ENCODE results near the gene RABL2A. TPM values are rescaled to one million over a fixed set of nuclear protein-coding genes. Genes with fewer than 3 reads are reported as not detected.
"Not testable (repeated sequence)": the region's sequence is repeated elsewhere in the genome, so short reads cannot be mapped to it uniquely, and the experiment has no call there.

Gene RABL2A
- total and polyA plus RNA-seq, 8 donors, result 15.7 to 68.0 (median 53.4) TPM

- H3K27ac ChIP-seq; H3K27me3 ChIP-seq; H3K4me3 ChIP-seq; H3K36me3 ChIP-seq; ATAC-seq; H3K4me1 ChIP-seq; DNase-seq; H3K9me3 ChIP-seq; intact Hi-C loops (cut with DNase I): not testable (repeated sequence)
Observed at GRCh38 chr2:113652599-113652998, 25.5 kb downstream of the RABL2A start.

DNA sequence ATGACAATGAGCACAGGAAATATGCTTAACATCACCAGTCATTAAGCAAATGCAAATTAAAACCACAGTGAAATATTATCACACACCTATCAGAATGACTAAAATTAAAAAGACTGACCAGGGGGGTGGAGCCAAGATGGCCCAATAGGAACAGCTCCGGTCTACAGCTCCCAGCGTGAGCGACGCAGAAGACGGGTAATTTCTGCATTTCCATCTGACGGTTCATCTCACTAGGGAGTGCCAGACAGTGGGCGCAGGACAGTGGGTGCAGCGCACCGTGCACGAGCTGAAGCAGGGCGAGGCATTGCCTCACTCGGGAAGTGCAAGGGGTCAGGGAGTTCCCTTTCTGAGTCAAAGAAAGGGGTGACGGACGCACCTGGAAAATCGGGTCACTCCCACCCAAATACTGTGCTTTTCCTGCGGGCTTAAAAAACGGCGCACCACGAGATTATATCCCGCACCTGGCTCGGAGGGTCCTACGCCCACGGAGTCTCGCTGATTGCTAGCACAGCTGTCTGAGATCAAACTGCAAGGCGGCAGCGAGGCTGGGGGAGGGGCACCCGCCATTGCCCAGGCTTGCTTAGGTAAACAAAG, 29.1 kb downstream of the RABL2A start:
- H3K36me3 ChIP-seq; intact Hi-C loops (cut with DNase I); H3K9me3 ChIP-seq; H3K27ac ChIP-seq; DNase-seq; H3K4me1 ChIP-seq; H3K4me3 ChIP-seq; H3K27me3 ChIP-seq; ATAC-seq: not testable (repeated sequence)

GRCh38 chr2:113657735-113658134, 30.7 kb downstream of the RABL2A start:
- intact Hi-C loops (cut with DNase I); H3K9me3 ChIP-seq; H3K27me3 ChIP-seq; H3K4me3 ChIP-seq; H3K4me1 ChIP-seq; H3K27ac ChIP-seq; ATAC-seq; H3K36me3 ChIP-seq: not testable (repeated sequence)
- DNase-seq, result peak in 1 of 4 donors; percentile 53

- intact Hi-C loops (cut with DNase I), result not testable (repeated sequence)
Observed at GRCh38 chr2:113663285-113664060, 36.4 kb downstream of the RABL2A start.

DNA sequence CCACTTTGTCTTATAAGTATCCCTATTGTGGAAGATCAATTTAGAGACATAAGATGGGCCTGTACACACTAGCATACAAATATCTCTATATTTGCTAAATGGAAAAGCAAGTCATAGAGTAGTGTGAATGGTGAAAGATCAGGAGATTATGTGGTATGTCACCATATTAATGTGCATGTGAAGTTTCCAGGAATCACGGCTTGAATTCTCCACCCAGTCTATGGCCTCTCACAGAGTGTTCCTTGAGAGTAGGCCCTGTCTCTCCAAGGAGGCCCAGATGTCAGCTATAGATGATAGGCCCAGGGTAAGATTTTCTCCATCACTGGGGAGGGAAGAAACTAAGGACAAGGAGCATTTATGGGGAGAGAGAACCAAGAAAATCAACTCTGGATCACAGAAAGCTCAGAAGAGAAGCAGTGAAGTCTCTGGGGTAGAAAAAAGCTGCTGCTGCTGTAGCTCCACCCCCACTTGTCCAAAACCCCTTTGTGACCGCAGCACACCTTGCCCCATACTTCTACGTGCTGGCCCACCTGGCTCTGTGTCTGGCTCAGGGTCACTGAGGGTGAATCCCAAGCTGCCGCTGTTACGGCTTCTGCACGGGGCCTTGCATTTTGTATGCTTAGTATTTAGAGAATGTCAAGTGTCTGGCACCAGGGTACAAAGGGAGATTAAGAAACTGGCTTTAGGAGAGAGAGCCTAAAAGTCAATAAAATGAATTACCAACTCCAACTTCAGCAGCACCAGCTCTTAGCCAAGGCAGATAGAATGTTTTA, 37.9 kb downstream of the RABL2A start:
- H3K27ac ChIP-seq; H3K36me3 ChIP-seq; H3K4me3 ChIP-seq; intact Hi-C loops (cut with DNase I); H3K27me3 ChIP-seq; H3K4me1 ChIP-seq; H3K9me3 ChIP-seq: not testable (repeated sequence)
- DNase-seq (peak in 2 of 4 donors; percentile 10 to 51), ATAC-seq (peak; percentile 93)

More at GRCh38 chr2:113663285-113664060, 36.4 kb downstream of the RABL2A start:
- H3K27me3 ChIP-seq, DNase-seq, H3K9me3 ChIP-seq, H3K27ac ChIP-seq, H3K36me3 ChIP-seq, ATAC-seq, H3K4me1 ChIP-seq, H3K4me3 ChIP-seq: not testable (repeated sequence)

GRCh38 chr2:113669013-113669412, 41.9 kb downstream of the RABL2A start:
- intact Hi-C loops (cut with DNase I); H3K9me3 ChIP-seq; H3K27me3 ChIP-seq; H3K4me1 ChIP-seq; H3K36me3 ChIP-seq; ATAC-seq; H3K27ac ChIP-seq; H3K4me3 ChIP-seq: not testable (repeated sequence)
- peak in 1 of 4 donors; percentile 65 for DNase-seq

DNA sequence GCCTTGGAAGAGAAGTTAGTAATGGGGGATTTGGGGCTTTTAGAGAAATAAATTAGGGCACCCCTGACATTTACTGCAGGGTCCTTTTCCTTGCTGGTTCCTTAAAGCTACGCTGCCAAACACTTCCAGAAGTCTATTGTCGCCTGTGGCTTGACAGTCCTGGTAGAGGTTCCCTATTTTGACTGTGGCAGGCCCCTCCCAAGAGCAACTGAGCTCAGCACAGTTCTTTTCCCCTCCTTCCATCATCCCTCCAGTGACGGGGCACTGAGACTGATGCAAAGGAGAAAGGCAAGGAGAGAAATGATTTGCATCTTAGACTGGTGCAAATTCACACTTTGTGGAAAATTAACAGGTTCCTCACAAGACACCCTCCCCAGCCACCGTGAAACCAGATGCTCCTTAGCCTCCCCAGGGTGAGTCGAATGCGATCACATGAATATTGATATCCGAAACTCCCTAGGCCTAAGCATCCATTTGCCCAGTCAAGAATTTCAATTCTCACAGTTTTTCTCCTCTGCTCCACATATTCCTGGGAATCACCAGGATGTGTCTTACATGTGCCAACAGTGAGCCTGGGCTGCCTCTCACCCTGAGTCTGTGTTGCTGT, 45.4 kb downstream of the RABL2A start:
- DNase-seq (no peak), ATAC-seq (no peak)
- intact Hi-C loops (cut with DNase I), result no loop called here
- no peaks in the 10 kb centered on the region for H3K27me3 ChIP-seq
- TF ChIP-seq, protein P1, sequence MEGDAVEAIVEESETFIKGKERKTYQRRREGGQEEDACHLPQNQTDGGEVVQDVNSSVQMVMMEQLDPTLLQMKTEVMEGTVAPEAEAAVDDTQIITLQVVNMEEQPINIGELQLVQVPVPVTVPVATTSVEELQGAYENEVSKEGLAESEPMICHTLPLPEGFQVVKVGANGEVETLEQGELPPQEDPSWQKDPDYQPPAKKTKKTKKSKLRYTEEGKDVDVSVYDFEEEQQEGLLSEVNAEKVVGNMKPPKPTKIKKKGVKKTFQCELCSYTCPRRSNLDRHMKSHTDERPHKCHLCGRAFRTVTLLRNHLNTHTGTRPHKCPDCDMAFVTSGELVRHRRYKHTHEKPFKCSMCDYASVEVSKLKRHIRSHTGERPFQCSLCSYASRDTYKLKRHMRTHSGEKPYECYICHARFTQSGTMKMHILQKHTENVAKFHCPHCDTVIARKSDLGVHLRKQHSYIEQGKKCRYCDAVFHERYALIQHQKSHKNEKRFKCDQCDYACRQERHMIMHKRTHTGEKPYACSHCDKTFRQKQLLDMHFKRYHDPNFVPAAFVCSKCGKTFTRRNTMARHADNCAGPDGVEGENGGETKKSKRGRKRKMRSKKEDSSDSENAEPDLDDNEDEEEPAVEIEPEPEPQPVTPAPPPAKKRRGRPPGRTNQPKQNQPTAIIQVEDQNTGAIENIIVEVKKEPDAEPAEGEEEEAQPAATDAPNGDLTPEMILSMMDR (IDR thresholded peaks at IDR 0.05), result no peak
- no peaks in the 10 kb centered on the region for H3K4me1 ChIP-seq
- H3K4me3 ChIP-seq, result no peak overlapping the region
- no peak overlapping the region for H3K27ac ChIP-seq
- H3K36me3 ChIP-seq, result no peaks in the 10 kb centered on the region
- no peaks in the 10 kb centered on the region for H3K9me3 ChIP-seq

DNA sequence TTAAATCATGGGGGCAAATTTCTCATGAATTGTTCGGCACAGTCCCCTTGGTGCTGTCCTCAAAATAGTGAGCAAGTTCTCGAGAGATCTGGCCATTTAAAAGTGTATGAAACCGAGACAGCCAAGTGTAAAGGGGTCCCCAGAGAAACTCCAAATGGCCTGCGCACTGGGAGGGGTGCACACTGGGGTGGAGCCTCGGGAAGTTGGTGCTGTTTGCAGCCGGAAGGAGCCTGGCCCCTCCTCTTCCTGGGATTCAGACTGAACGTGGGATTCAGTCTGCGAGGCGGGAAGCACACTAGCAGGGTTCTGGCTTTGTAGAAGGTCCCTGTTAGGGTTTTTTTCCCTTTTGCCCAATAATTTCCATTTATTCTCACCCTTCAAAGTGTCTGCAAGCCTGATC, 48.8 kb downstream of the RABL2A start:
- H3K27ac ChIP-seq, result no peak overlapping the region
- no peak overlapping the region for H3K4me3 ChIP-seq
- H3K27me3 ChIP-seq, result no peaks in the 10 kb centered on the region
- H3K4me1 ChIP-seq, result no peaks in the 10 kb centered on the region
- ATAC-seq, result no peak
- TF ChIP-seq, protein P1 (IDR thresholded peaks at IDR 0.05), result no peak
- no peaks in the 10 kb centered on the region for H3K9me3 ChIP-seq
- DNase-seq, result no peak
- H3K36me3 ChIP-seq, result no peaks in the 10 kb centered on the region
- intact Hi-C loops (cut with DNase I), result no loop called here

Data from left lung (tissue), 10 donors.